GM21737 (cell line): ENCODE results near the gene ACOT8.
A peak's percentile ranks its signal among the peaks of the same experiment; 100 is the strongest.
"Not testable (repeated sequence)": the region's sequence is repeated elsewhere in the genome, so short reads cannot be mapped to it uniquely, and the experiment has no call there.

Experiments used
- ATAC-seq: cut with Tn5 transposase; IDR thresholded peaks from one replicate; pipeline ENCODE4 v1.9.1; 2021; ENCODE audit warnings: mild to moderate bottlenecking, moderate library complexity; ENCODE audit not compliant: unreplicated experiment

ACOT8 gene

DNA sequence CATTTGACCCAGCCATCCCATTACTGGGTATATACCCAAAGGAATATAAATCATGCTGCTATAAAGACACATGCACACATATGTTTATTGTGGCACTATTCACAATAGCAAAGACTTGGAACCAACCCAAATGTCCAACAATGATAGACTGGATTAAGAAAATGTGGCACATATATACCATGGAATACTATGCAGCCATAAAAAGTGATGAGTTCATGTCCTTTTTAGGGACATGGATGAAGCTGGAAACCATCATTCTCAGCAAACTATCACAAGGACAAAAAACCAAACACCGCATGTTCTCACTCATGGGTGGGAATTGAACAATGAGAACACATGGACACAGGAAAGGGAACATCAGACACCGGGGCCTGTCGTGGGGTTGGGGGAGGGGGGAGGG lies 59.2 kb downstream of the ACOT8 start:
- ATAC-seq: not testable (repeated sequence)

DNA sequence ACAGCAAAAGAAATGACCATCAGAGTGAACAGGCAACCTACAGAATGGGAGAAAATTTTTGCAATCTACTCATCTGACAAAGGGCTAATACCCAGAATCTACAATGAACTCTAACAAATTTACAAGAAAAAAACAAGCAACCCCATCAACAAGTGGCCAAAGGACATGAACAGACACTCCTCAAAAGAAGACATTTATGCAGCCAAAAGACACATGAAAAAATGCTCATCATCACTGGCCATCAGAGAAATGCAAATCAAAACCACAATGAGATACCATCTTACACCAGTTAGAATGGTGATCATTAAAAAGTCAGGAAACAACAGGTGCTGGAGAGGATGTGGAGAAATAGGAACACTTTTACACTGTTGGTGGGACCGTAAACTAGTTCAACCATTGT lies 59.7 kb downstream of the ACOT8 start:
- ATAC-seq: not testable (repeated sequence)

DNA sequence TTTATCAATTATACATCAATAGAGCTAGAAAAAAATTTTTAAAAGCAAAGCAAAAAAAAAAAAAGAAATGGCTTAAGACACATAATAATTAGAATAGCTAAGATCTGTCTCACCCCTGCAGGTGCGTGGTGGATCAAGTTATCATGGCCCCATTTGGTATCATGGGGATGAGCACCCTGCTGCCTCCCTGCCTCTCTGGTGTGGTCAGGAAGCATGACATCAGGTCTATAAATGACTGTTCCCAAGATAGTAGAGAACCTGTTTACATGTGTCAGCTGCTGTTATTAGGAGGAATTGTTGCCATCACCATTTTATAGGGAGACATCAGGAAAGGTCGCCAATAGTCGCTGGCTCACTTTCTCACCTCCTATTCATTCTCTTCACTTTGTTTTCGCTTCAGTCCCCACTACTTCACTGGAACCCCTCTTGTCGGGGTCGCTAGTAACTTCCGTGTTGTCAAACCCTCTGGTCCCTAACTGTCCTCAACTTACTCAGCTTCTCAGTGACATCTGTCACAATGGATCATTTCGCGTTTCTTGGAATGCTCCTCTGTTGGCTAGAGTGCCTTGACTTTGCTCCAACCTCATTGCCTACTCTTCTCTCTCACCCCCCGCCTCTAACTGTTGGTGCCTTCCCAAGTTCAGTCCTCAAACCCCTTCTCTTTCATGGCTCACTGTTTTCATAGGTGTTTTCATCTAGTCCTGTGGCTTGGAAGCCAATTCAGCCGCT lies 60.7 kb downstream of the ACOT8 start:
- no peak for ATAC-seq

DNA sequence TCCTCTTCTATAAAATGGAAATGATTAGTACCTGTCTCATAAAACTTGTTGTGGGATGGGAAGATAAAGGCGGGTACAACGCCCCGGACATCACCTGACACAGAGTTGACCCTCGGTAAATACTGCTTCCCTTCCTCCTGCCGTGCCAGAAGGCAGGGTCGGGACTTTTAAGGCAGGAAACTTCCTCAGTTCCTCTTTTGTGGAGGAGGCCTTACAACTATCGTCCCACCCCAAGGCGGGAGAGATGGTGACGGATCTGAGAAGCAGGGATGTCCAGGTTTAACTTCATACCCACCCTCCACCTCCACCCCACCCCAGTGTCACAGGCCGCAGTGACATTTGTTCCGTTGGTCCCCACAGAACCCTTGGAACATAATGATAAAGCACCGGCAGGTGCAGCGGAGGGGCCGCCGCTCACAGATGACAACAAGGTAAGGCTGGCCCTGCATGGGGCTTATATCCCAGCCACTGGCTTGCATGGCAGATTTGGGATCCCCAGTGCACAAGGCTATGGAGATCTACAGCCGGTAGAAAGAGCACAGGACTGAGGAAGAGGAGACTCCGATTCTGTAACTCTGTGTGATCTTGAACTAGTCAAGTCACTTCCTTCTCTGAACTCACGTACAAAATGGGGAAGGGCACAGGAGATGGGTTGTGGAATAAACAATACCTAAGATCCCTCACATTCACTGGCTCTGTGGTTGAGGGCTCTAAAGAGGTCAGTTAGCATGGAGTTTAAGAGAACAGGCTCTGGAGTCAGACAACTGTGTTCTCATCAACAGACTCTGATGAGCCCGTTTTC lies 64.7 kb downstream of the ACOT8 start:
- peak; percentile 14 for ATAC-seq
